ENCODE data around the gene PLOD3. TPM values are rescaled to one million over a fixed set of nuclear protein-coding genes. Genes with fewer than 3 reads are reported as not detected.

PLOD3 gene
- total RNA-seq, 1 experiment from 2014 or later = 108 TPM

DNA sequence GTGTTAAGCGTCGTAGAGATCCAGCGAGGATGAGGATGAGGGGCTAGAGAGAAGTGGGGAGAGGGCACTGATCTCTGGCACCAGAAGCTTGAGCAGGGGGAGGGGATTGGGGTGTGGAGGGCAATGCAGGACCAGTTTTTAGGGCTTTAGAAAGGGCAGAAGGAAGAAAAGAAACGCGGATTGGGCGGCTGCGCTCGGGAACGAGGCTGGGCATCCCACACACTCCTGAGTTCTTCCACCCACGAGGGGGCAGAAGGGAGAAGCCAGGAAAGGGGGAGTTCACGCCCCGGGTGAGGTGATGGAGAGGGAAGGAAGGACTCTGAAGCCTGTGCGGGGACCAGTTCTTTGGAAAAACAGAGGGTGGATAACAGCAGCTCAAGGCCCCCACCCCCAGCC is 45.9 kb downstream of the PLOD3 start:
- no peak for DNase-seq
- intact Hi-C loops (cut with micrococcal nuclease; ENCODE audit: unreplicated experiment) = no loop called here
- no peaks in the 10 kb centered on the region for H3K9me3 Mint-ChIP-seq (ENCODE audit: low read depth, unreplicated experiment)
- CTCF ChIA-PET = no interaction called here
- TF ChIP-seq, protein P1, sequence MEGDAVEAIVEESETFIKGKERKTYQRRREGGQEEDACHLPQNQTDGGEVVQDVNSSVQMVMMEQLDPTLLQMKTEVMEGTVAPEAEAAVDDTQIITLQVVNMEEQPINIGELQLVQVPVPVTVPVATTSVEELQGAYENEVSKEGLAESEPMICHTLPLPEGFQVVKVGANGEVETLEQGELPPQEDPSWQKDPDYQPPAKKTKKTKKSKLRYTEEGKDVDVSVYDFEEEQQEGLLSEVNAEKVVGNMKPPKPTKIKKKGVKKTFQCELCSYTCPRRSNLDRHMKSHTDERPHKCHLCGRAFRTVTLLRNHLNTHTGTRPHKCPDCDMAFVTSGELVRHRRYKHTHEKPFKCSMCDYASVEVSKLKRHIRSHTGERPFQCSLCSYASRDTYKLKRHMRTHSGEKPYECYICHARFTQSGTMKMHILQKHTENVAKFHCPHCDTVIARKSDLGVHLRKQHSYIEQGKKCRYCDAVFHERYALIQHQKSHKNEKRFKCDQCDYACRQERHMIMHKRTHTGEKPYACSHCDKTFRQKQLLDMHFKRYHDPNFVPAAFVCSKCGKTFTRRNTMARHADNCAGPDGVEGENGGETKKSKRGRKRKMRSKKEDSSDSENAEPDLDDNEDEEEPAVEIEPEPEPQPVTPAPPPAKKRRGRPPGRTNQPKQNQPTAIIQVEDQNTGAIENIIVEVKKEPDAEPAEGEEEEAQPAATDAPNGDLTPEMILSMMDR (IDR thresholded peaks at IDR 0.05; ENCODE audit: unreplicated experiment) = no peak
- H3K36me3 Mint-ChIP-seq (ENCODE audit: insufficient read depth, unreplicated experiment) = peaks cover 26% of the 10 kb centered on the region
- H3K4me1 Mint-ChIP-seq (ENCODE audit: low read depth, unreplicated experiment) = peaks cover 37% of the 10 kb centered on the region
- H3K27me3 Mint-ChIP-seq (ENCODE audit: unreplicated experiment) = peaks cover 100% of the 10 kb centered on the region
- no TSS peak for BruUV-seq (replicated peaks)
- no peak overlapping the region for H3K4me3 Mint-ChIP-seq (ENCODE audit: low read depth, unreplicated experiment)
- no peak overlapping the region for H3K27ac Mint-ChIP-seq (ENCODE audit: unreplicated experiment)

DNA sequence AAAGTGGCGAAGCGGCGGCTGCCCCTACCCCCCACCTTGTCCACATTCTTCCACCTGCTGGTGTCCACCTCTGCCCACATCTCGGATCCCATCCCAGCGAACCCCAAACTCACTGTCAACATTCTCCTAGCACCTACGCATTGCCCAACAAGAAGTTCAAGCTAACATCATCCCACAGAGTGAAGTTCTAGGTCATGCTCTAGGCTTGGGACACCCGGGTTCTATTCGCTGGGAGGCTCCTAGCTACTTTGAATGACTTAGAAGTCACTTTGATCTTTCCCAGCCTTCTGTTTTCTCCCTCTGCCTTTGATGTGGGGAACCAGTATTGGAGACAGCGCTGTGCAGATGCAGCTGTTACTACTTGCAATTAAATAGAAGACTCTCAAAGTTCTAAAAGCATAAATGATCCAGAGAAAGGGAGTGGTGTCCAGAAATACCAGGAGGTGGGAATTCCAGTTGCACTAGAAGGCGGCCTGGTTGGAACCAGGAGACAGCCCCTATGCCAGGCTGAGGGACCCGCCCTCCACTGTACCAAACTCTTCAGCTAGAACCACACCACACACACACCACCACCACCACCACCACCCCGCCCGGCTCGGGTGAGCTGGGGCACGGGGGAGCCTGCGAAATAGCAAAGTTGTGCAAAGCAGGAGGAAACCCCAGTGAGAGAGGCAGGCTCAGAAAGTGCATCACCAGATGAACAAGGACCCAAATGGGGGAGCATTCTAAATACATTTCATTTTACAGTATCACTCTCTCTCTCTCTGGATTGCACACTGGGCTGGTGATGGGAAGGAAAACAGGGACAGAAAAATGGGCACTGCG is 46.6 kb downstream of the PLOD3 start:
- CTCF ChIA-PET = interaction anchor here (0.6 to 1.4 kb wide), 2 partner anchors 27 to 36 kb away, joined by 3 to 5 read pairs; no protein-coding TSS in a partner anchor
- H3K27me3 Mint-ChIP-seq (ENCODE audit: unreplicated experiment) = peaks cover 100% of the 10 kb centered on the region
- no peaks in the 10 kb centered on the region for H3K9me3 Mint-ChIP-seq (ENCODE audit: low read depth, unreplicated experiment)
- intact Hi-C loops (cut with micrococcal nuclease; ENCODE audit: unreplicated experiment) = no loop called here
- no peak overlapping the region for H3K4me3 Mint-ChIP-seq (ENCODE audit: low read depth, unreplicated experiment)
- no peak for DNase-seq
- BruUV-seq (replicated peaks) = no TSS peak
- H3K4me1 Mint-ChIP-seq (ENCODE audit: low read depth, unreplicated experiment) = peaks cover 42% of the 10 kb centered on the region
- TF ChIP-seq, protein P1 (IDR thresholded peaks at IDR 0.05; ENCODE audit: unreplicated experiment) = no peak
- H3K36me3 Mint-ChIP-seq (ENCODE audit: insufficient read depth, unreplicated experiment) = peaks cover 29% of the 10 kb centered on the region
- no peak overlapping the region for H3K27ac Mint-ChIP-seq (ENCODE audit: unreplicated experiment)

DNA sequence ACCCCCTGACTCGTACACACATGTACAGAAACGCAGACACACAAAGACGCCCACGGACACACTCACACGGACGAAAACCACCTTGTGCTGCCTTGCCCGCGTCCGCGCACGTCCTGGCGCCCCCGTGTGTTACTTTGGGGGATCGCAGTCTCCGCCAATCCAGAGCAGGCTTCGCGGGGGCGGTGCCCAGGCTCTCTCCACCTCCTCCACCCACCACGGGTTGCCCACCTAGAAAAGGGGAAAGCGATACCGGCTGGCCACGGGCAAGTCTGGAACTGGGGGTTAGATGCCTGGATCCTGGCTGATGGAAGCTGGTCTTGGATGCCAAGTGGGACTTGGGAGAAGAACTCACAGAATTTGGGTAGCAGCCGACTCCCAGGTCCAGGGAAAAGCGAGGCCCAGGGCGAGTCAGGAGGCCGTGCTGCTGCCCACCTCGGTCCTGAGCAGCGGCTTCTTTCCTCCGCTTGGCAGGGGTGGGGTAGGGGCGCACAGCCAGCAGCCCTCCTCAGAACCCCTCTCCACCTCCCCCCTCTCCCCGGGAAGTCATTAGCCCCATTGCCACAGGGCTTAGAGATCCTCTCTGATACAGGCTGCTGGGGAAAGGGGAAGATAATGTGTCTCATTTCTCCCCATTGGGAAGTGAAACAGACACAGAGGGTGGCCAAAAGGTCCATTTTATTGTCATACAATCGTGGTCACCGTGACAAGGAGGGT is 47.4 kb downstream of the PLOD3 start:
- CTCF ChIA-PET = interaction anchor here (0.6 to 1.4 kb wide), 2 partner anchors 26 to 35 kb away, joined by 3 to 5 read pairs; no protein-coding TSS in a partner anchor
- TF ChIP-seq, protein P1 (IDR thresholded peaks at IDR 0.05; ENCODE audit: unreplicated experiment) = peak; percentile 69
- DNase-seq = peak; percentile 82
- no peak overlapping the region for H3K27ac Mint-ChIP-seq (ENCODE audit: unreplicated experiment)
- H3K36me3 Mint-ChIP-seq (ENCODE audit: insufficient read depth, unreplicated experiment) = peaks cover 37% of the 10 kb centered on the region
- peaks cover 49% of the 10 kb centered on the region for H3K4me1 Mint-ChIP-seq (ENCODE audit: low read depth, unreplicated experiment)
- intact Hi-C loops (cut with micrococcal nuclease; ENCODE audit: unreplicated experiment) = no loop called here
- no peaks in the 10 kb centered on the region for H3K9me3 Mint-ChIP-seq (ENCODE audit: low read depth, unreplicated experiment)
- no TSS peak for BruUV-seq (replicated peaks)
- H3K4me3 Mint-ChIP-seq (ENCODE audit: low read depth, unreplicated experiment) = no peak overlapping the region
- H3K27me3 Mint-ChIP-seq (ENCODE audit: unreplicated experiment) = peaks cover 100% of the 10 kb centered on the region

- DNase-seq = no peak
- intact Hi-C loops (cut with micrococcal nuclease; ENCODE audit: unreplicated experiment) = no loop called here
- Mint-ChIP-seq H3K4me3 (ENCODE audit: low read depth, unreplicated experiment) (no peak overlapping the region), H3K27me3 (ENCODE audit: unreplicated experiment) (peaks cover 94% of the 10 kb centered on the region), H3K27ac (ENCODE audit: unreplicated experiment) (no peak overlapping the region), H3K36me3 (ENCODE audit: insufficient read depth, unreplicated experiment) (peaks cover 45% of the 10 kb centered on the region), H3K4me1 (ENCODE audit: low read depth, unreplicated experiment) (peaks cover 49% of the 10 kb centered on the region), H3K9me3 (ENCODE audit: low read depth, unreplicated experiment) (no peaks in the 10 kb centered on the region)
- CTCF ChIA-PET = interaction anchor here (1.6 kb wide), 1 partner anchor 17 kb away, joined by 3 read pairs; no protein-coding TSS in a partner anchor
- TF ChIP-seq, protein P1 (IDR thresholded peaks at IDR 0.05; ENCODE audit: unreplicated experiment) = no peak
- BruUV-seq (replicated peaks) = no TSS peak
Measured at GRCh38 chr7:101169110-101169837, 48.1 kb downstream of the PLOD3 start.

Measured in Calu3 (cell line).